GM23338 (cell line): Measurements from ENCODE around the gene ADAMTS4. TPM values are rescaled to one million over a fixed set of nuclear protein-coding genes. Genes with fewer than 3 reads are reported as not detected.

Experiments
- ATAC-seq: fragments of 200-7000 bp; cut with Tn5 transposase; 3 replicates; pipeline ENCODE4 v1.9.1; 2020
- DNase-seq: peaks from one replicate; pipeline ENCODE4 v3.0.0-alpha.2; 2015; ENCODE audit warnings: low spot score
- H2AFZ ChIP-seq: fragments of 200-600 bp; sonication (generic); 2 replicates; pipeline ENCODE4 v1.8.0; 2016; ENCODE audit warnings: antibody characterized with exemption, mild to moderate bottlenecking, moderate library complexity
- H3F3A ChIP-seq: fragments of 200-600 bp; sonication (generic); replicated peaks from 2 replicates; pipeline ENCODE4 v1.8.0; 2017; ENCODE audit warnings: antibody characterized with exemption, mixed run types, low read depth
- H3K27ac ChIP-seq: fragments of 200-600 bp; sonication (generic); 2 replicates; pipeline ENCODE4 v1.6.1; 2016; ENCODE audit warnings: low read depth
- H3K27me3 ChIP-seq: fragments of 200-600 bp; sonication (generic); 2 replicates; pipeline ENCODE4 v1.8.0; 2016; ENCODE audit warnings: mild to moderate bottlenecking, mixed run types, moderate library complexity; ENCODE audit not compliant: insufficient read depth
- H3K36me3 ChIP-seq: fragments of 200-600 bp; sonication (generic); 2 replicates; pipeline ENCODE4 v1.8.0; 2016; ENCODE audit warnings: mild to moderate bottlenecking; ENCODE audit not compliant: insufficient read depth
- H3K4me1 ChIP-seq: fragments of 200-600 bp; sonication (generic); 2 replicates; pipeline ENCODE4 v1.8.0; 2016; ENCODE audit warnings: mild to moderate bottlenecking, moderate library complexity; ENCODE audit not compliant: insufficient read depth
- H3K4me2 ChIP-seq: fragments of 200-600 bp; sonication (generic); 2 replicates; pipeline ENCODE4 v1.7.1; 2017; ENCODE audit warnings: mixed run types
- H3K4me3 ChIP-seq: fragments of 200-600 bp; sonication (generic); 2 replicates; pipeline ENCODE4 v1.6.1; 2016; ENCODE audit warnings: mixed run types
- H3K79me2 ChIP-seq: fragments of 200-600 bp; sonication (generic); replicated peaks from 2 replicates; pipeline ENCODE4 v1.8.0; 2017; ENCODE audit warnings: mild to moderate bottlenecking; ENCODE audit not compliant: insufficient read depth
- H3K9me2 ChIP-seq: fragments of 200-600 bp; sonication (generic); 2 replicates; pipeline ENCODE4 v1.8.0; 2017; ENCODE audit not compliant: insufficient read depth
- H4K20me1 ChIP-seq: fragments of 200-600 bp; sonication (generic); replicated peaks from 2 replicates; pipeline ENCODE4 v1.8.0; 2017; ENCODE audit warnings: mild to moderate bottlenecking; ENCODE audit not compliant: insufficient read depth
- H3K27ac Mint-ChIP-seq: 2 replicates; pipeline ENCODE4 v1.8.0; 2020; ENCODE audit warnings: inconsistent platforms, mild to moderate bottlenecking, moderate library complexity, mixed read lengths
- H3K27me3 Mint-ChIP-seq: 3 replicates; pipeline ENCODE4 v1.8.0; 2022; ENCODE audit warnings: low read depth, mild to moderate bottlenecking, moderate library complexity, mixed read lengths, inconsistent platforms; ENCODE audit not compliant: insufficient read depth, poor library complexity
- H3K36me3 Mint-ChIP-seq: 3 replicates; pipeline ENCODE4 v1.8.0; 2021; ENCODE audit warnings: low read depth, mild to moderate bottlenecking, inconsistent platforms, moderate library complexity, mixed read lengths
- H3K4me1 Mint-ChIP-seq: 3 replicates; pipeline ENCODE4 v1.8.0; 2020; ENCODE audit warnings: mild to moderate bottlenecking, inconsistent platforms, mixed read lengths
- H3K4me3 Mint-ChIP-seq: 3 replicates; pipeline ENCODE4 v1.8.0; 2021; ENCODE audit warnings: moderate library complexity, mild to moderate bottlenecking, inconsistent platforms, mixed read lengths
- H3K9me3 Mint-ChIP-seq: 3 replicates; pipeline ENCODE4 v1.8.0; 2020; ENCODE audit warnings: moderate library complexity, mild to moderate bottlenecking, inconsistent platforms, mixed read lengths
- polyA plus RNA-seq: library from polyadenylated mRNA; unstranded; fragments of >200 nt; fragmentation: Nextera tagmentation; extraction: Ambion mirVana; gene quantifications from 2 replicates; pipeline ENCODE4 v1.2.1, GENCODE V29; 2016
- total RNA-seq: library from RNA; depleted of rRNA; stranded (reverse); fragments of >200 nt; shearing (Covaris generic); gene quantifications from 2 replicates; pipeline ENCODE4 v1.2.3, GENCODE V29; 2014
- TF ChIP-seq, protein P1 (sequence below): fragments of 250-450 bp; sonication (Bioruptor Pico); IDR thresholded peaks from 2 replicates; pipeline ENCODE4 v1.5.0; 2020; ENCODE audit warnings: mild to moderate bottlenecking, moderate library complexity
- TF ChIP-seq, protein P2 (sequence below), 2 experiments: fragments of 200-600 bp in 1 of 2; sonication (generic) in 1 of 2; conservative IDR thresholded peaks; 2 replicates each; pipeline versions ENCODE4 v1.5.1 to v1.6.1; 2016 to 2017; ENCODE audit warnings: antibody characterized with exemption in 2 of 2, low read depth in 2 of 2, mild to moderate bottlenecking in 2 of 2, moderate library complexity in 1 of 2
- TF ChIP-seq, protein P3 (sequence below): IDR thresholded peaks from 2 replicates; pipeline ENCODE4 v1.6.1; 2016; ENCODE audit warnings: antibody characterized with exemption

ADAMTS4 gene
- total and polyA plus RNA-seq, 2 experiments from 2014 or later: 1.3 to 5.2 TPM

DNA sequence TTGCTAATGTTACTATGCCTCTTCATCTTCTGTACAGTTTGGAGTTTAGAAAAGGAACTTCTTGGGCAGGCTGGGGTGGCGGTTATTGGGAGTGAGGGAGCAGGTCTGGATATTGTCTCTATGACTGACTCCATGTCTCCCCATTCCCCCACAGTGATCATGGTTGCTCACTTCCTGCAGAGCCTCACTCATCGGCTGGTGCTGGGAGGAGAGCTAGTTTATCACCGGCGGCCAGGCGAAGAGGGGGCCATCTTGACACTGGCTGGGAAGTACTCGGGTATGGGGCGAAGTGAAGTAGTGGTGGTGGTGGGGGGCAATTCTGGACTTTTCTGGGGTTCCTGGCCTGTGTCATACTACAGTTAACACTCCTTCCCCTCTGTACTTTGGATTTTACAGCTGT lies 29.2 kb upstream of the ADAMTS4 start (continued):
- TF ChIP-seq, protein P1, sequence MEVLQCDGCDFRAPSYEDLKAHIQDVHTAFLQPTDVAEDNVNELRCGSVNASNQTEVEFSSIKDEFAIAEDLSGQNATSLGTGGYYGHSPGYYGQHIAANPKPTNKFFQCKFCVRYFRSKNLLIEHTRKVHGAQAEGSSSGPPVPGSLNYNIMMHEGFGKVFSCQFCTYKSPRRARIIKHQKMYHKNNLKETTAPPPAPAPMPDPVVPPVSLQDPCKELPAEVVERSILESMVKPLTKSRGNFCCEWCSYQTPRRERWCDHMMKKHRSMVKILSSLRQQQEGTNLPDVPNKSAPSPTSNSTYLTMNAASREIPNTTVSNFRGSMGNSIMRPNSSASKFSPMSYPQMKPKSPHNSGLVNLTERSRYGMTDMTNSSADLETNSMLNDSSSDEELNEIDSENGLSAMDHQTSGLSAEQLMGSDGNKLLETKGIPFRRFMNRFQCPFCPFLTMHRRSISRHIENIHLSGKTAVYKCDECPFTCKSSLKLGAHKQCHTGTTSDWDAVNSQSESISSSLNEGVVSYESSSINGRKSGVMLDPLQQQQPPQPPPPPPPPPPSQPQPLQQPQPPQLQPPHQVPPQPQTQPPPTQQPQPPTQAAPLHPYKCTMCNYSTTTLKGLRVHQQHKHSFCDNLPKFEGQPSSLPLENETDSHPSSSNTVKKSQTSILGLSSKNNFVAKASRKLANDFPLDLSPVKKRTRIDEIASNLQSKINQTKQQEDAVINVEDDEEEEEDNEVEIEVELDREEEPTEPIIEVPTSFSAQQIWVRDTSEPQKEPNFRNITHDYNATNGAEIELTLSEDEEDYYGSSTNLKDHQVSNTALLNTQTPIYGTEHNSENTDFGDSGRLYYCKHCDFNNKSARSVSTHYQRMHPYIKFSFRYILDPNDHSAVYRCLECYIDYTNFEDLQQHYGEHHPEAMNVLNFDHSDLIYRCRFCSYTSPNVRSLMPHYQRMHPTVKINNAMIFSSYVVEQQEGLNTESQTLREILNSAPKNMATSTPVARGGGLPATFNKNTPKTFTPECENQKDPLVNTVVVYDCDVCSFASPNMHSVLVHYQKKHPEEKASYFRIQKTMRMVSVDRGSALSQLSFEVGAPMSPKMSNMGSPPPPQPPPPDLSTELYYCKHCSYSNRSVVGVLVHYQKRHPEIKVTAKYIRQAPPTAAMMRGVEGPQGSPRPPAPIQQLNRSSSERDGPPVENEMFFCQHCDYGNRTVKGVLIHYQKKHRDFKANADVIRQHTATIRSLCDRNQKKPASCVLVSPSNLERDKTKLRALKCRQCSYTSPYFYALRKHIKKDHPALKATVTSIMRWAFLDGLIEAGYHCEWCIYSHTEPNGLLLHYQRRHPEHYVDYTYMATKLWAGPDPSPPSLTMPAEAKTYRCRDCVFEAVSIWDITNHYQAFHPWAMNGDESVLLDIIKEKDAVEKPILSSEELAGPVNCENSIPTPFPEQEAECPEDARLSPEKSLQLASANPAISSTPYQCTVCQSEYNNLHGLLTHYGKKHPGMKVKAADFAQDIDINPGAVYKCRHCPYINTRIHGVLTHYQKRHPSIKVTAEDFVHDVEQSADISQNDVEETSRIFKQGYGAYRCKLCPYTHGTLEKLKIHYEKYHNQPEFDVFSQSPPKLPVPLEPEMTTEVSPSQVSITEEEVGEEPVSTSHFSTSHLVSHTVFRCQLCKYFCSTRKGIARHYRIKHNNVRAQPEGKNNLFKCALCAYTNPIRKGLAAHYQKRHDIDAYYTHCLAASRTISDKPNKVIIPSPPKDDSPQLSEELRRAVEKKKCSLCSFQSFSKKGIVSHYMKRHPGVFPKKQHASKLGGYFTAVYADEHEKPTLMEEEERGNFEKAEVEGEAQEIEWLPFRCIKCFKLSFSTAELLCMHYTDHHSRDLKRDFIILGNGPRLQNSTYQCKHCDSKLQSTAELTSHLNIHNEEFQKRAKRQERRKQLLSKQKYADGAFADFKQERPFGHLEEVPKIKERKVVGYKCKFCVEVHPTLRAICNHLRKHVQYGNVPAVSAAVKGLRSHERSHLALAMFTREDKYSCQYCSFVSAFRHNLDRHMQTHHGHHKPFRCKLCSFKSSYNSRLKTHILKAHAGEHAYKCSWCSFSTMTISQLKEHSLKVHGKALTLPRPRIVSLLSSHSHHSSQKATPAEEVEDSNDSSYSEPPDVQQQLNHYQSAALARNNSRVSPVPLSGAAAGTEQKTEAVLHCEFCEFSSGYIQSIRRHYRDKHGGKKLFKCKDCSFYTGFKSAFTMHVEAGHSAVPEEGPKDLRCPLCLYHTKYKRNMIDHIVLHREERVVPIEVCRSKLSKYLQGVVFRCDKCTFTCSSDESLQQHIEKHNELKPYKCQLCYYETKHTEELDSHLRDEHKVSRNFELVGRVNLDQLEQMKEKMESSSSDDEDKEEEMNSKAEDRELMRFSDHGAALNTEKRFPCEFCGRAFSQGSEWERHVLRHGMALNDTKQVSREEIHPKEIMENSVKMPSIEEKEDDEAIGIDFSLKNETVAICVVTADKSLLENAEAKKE (CRISPR knock-in tag): no peak

DNA sequence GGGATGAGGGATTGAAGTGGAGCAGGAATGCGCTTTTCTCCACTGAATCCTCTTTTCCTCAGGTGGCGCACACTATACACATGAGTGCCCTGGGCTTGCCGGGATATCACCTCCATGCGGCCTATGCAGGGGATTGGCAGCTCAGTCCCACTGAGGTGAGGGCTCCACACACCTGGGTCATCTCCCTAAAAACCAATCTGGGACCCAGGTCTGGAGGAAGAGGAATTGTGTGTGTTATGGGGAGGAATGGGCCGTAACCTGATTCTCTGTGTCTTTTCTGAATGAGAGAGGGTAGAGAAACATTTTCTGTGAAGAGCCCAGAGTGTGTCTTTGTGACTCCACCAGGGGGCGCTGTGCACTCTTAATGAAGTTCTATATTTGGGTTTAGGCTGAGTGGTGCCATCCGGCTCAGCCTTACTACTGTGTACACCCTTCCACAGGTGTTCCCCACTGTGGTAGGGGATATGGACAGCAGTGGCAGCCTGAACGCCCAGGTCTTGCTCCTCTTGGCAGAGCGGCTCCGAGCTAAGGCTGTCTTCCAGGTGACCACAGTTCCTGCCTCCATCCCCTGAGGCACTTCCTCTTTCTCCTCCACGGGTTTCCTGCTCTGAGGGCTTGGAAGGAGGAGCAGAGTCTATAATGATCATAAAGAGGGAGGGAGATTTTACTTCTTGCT lies 28.5 kb upstream of the ADAMTS4 start:
- H3K4me3 ChIP-seq: peak overlapping the region; percentile 55
- H3K4me1 ChIP-seq: peaks cover 13% of the 10 kb centered on the region
- peak overlapping the region; percentile 96 for H3K4me2 ChIP-seq
- peak; percentile 55 for ATAC-seq
- peaks cover 6% of the 10 kb centered on the region for H3K27me3 Mint-ChIP-seq
- H4K20me1 ChIP-seq: no peaks in the 10 kb centered on the region
- DNase-seq: peak; percentile 92
- H3K9me2 ChIP-seq: no peaks in the 10 kb centered on the region
- no peaks in the 10 kb centered on the region for H3K9me3 Mint-ChIP-seq
- peak overlapping the region; percentile 97 for H3K4me3 Mint-ChIP-seq
- peaks cover 26% of the 10 kb centered on the region for H3K4me1 Mint-ChIP-seq
- peak overlapping the region; percentile 95 for H3K27ac Mint-ChIP-seq
- peaks cover 6% of the 10 kb centered on the region for H3K36me3 ChIP-seq
- peak overlapping the region; percentile 84; the same call in 1 of the 2 replicates for H3K27ac ChIP-seq
- peaks cover 3% of the 10 kb centered on the region; the same call in 1 of the 2 replicates for H3F3A ChIP-seq
- TF ChIP-seq, protein P2, sequence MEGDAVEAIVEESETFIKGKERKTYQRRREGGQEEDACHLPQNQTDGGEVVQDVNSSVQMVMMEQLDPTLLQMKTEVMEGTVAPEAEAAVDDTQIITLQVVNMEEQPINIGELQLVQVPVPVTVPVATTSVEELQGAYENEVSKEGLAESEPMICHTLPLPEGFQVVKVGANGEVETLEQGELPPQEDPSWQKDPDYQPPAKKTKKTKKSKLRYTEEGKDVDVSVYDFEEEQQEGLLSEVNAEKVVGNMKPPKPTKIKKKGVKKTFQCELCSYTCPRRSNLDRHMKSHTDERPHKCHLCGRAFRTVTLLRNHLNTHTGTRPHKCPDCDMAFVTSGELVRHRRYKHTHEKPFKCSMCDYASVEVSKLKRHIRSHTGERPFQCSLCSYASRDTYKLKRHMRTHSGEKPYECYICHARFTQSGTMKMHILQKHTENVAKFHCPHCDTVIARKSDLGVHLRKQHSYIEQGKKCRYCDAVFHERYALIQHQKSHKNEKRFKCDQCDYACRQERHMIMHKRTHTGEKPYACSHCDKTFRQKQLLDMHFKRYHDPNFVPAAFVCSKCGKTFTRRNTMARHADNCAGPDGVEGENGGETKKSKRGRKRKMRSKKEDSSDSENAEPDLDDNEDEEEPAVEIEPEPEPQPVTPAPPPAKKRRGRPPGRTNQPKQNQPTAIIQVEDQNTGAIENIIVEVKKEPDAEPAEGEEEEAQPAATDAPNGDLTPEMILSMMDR (conservative IDR thresholded peaks at IDR 0.05; ENCODE audit: low read depth in 2 of 2): peak; percentile 85 to 94
- TF ChIP-seq, protein P3, sequence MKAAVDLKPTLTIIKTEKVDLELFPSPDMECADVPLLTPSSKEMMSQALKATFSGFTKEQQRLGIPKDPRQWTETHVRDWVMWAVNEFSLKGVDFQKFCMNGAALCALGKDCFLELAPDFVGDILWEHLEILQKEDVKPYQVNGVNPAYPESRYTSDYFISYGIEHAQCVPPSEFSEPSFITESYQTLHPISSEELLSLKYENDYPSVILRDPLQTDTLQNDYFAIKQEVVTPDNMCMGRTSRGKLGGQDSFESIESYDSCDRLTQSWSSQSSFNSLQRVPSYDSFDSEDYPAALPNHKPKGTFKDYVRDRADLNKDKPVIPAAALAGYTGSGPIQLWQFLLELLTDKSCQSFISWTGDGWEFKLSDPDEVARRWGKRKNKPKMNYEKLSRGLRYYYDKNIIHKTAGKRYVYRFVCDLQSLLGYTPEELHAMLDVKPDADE: no peak
- no peaks in the 10 kb centered on the region for H3K79me2 ChIP-seq
- no peaks in the 10 kb centered on the region for H3K27me3 ChIP-seq
- peaks cover 20% of the 10 kb centered on the region for H3K36me3 Mint-ChIP-seq
- H2AFZ ChIP-seq: 0 out of 2 replicates have a peak overlapping the region, but pooled peaks have one; percentile 11
